DND-41 (cell line): ENCODE data around the gene ZNF813.

Experiments used
- EZH2 ChIP-seq: IDR thresholded peaks from 3 replicates; pipeline ENCODE4 v1.6.1; 2012; ENCODE audit warnings: borderline replicate concordance, low read depth, mild to moderate bottlenecking, moderate library complexity, low read length, inconsistent platforms; ENCODE audit not compliant: severe bottlenecking
- TF ChIP-seq, protein P1 (sequence below): IDR thresholded peaks from 2 replicates; pipeline ENCODE4 v1.5.1; 2012; ENCODE audit warnings: borderline replicate concordance, low read length, moderate library complexity, mild to moderate bottlenecking; ENCODE audit not compliant: poor library complexity, severe bottlenecking; ENCODE audit errors: extremely low read depth

DNA sequence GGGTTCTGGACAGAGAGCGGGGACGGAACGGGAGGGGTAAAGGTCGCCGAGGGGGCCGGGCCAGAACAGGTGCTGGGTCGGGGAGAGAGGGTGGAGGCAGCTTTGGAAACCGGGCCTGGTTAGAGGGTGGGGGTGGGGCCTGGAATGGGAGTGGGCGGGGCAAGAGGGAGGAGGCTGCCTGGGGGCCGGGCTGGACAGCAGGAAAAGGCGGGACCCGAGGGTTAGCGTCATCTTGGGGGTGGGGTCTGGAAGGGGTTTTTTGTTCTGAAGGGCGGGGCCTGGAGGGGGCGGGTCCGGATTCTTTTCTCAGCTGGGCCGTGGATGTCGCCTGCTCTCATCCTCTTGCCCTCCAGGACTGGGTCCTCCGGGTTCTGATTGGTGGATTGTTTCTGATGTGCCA is 4.3 kb upstream of the ZNF813 start:
- TF ChIP-seq, protein P1, sequence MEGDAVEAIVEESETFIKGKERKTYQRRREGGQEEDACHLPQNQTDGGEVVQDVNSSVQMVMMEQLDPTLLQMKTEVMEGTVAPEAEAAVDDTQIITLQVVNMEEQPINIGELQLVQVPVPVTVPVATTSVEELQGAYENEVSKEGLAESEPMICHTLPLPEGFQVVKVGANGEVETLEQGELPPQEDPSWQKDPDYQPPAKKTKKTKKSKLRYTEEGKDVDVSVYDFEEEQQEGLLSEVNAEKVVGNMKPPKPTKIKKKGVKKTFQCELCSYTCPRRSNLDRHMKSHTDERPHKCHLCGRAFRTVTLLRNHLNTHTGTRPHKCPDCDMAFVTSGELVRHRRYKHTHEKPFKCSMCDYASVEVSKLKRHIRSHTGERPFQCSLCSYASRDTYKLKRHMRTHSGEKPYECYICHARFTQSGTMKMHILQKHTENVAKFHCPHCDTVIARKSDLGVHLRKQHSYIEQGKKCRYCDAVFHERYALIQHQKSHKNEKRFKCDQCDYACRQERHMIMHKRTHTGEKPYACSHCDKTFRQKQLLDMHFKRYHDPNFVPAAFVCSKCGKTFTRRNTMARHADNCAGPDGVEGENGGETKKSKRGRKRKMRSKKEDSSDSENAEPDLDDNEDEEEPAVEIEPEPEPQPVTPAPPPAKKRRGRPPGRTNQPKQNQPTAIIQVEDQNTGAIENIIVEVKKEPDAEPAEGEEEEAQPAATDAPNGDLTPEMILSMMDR, result no peak
- TF ChIP-seq EZH2, result no peak
